H1 (cell line): ENCODE data around the gene OTX2. TPM values are rescaled to one million over a fixed set of nuclear protein-coding genes. Genes with fewer than 3 reads are reported as not detected.

Source experiments
- BACH1 ChIP-seq: IDR thresholded peaks from 2 replicates; pipeline ENCODE4 v1.6.1; 2012; ENCODE audit warnings: low read length, improper control_type of control experiment
- BCL11A ChIP-seq, 2 experiments: IDR thresholded peaks; one replicate each; pipeline ENCODE4 v1.6.1; 2011; ENCODE audit warnings: low read depth in 2 of 2, low read length in 2 of 2, mild to moderate bottlenecking in 2 of 2
- CHD1 ChIP-seq: IDR thresholded peaks from 2 replicates; pipeline ENCODE4 v1.6.1; 2012; ENCODE audit warnings: low read depth, low read length, improper control_type of control experiment
- HDAC2 ChIP-seq, 2 experiments: fragments of 300-600 bp in 1 of 2; sonication (generic) in 1 of 2; IDR thresholded peaks; 2 replicates each; pipeline ENCODE4 v1.6.1; 2011 to 2012; ENCODE audit warnings: low read depth in 2 of 2, low read length in 2 of 2, mild to moderate bottlenecking in 2 of 2, moderate library complexity in 2 of 2, borderline replicate concordance in 1 of 2, inconsistent platforms in 1 of 2
- MAFK ChIP-seq: IDR thresholded peaks from 2 replicates; pipeline ENCODE4 v1.6.1; 2012; ENCODE audit warnings: low read depth, mild to moderate bottlenecking, improper control_type of control experiment, low read length
- TEAD4 ChIP-seq: IDR thresholded peaks from 2 replicates; pipeline ENCODE4 v1.6.1; 2012; ENCODE audit warnings: low read depth, low read length, inconsistent platforms, mixed read lengths
- polyA plus RNA-seq, 7 experiments: library from polyadenylated mRNA; depleted of rRNA in 3 of 7; stranded (reverse) in 5 of 7; unstranded in 2 of 7; fragments of >200 nt in 5 of 7; fragments of 200-250 nt in 2 of 7; gene quantifications; 1 replicate in 5 of 7; 2 replicates in 1 of 7; 4 replicates in 1 of 7; pipeline versions ENCODE4 v1.2.1 to v1.2.3, GENCODE V29; 2011 to 2013; ENCODE audit warnings: missing spikeins in 2 of 7, mixed read lengths in 2 of 7
- total RNA-seq: library from RNA; stranded (reverse); fragmentation: NEBNext Ultra II Directional; extraction: Animal tissue kit (Norgen Biotek cat#: 25700); gene quantifications from 2 replicates; pipeline ENCODE4 v1.2.1, GENCODE V29; 2021
- TF ChIP-seq, protein P1 (sequence below): fragments of 300-600 bp; sonication (generic); IDR thresholded peaks from 2 replicates; pipeline ENCODE4 v1.7.1; 2012; ENCODE audit warnings: low read length, moderate library complexity, mild to moderate bottlenecking, inconsistent platforms; ENCODE audit not compliant: insufficient replicate concordance

OTX2 gene
- total and polyA plus RNA-seq, 2 of the 8 experiments (the other 6 are each of a cell fraction or from before 2014, with no cell fraction given), result 33.9 to 155 TPM

DNA sequence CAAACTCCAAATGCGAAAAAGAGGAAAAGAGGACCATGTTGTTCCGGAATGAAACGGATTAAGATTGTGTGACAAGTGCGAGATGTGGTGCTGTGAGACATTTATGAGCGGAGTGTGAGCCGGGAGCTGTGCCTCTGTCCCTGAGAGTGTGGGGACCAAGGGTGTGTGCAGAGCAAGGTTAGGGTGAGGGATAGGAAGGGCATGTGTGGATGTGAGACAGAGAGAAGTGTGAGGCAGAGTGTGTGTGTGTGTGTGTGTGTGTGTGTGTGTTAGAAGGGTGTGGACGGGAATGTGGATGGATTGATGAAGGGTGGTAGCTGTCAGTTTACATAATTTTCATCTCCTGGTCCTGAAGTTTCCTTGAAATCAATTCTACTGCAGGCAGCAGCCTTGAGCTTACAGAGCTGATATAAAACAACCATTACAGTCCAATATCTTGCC is 4.3 kb upstream of the OTX2 start (continued):
- TF ChIP-seq, protein P1, sequence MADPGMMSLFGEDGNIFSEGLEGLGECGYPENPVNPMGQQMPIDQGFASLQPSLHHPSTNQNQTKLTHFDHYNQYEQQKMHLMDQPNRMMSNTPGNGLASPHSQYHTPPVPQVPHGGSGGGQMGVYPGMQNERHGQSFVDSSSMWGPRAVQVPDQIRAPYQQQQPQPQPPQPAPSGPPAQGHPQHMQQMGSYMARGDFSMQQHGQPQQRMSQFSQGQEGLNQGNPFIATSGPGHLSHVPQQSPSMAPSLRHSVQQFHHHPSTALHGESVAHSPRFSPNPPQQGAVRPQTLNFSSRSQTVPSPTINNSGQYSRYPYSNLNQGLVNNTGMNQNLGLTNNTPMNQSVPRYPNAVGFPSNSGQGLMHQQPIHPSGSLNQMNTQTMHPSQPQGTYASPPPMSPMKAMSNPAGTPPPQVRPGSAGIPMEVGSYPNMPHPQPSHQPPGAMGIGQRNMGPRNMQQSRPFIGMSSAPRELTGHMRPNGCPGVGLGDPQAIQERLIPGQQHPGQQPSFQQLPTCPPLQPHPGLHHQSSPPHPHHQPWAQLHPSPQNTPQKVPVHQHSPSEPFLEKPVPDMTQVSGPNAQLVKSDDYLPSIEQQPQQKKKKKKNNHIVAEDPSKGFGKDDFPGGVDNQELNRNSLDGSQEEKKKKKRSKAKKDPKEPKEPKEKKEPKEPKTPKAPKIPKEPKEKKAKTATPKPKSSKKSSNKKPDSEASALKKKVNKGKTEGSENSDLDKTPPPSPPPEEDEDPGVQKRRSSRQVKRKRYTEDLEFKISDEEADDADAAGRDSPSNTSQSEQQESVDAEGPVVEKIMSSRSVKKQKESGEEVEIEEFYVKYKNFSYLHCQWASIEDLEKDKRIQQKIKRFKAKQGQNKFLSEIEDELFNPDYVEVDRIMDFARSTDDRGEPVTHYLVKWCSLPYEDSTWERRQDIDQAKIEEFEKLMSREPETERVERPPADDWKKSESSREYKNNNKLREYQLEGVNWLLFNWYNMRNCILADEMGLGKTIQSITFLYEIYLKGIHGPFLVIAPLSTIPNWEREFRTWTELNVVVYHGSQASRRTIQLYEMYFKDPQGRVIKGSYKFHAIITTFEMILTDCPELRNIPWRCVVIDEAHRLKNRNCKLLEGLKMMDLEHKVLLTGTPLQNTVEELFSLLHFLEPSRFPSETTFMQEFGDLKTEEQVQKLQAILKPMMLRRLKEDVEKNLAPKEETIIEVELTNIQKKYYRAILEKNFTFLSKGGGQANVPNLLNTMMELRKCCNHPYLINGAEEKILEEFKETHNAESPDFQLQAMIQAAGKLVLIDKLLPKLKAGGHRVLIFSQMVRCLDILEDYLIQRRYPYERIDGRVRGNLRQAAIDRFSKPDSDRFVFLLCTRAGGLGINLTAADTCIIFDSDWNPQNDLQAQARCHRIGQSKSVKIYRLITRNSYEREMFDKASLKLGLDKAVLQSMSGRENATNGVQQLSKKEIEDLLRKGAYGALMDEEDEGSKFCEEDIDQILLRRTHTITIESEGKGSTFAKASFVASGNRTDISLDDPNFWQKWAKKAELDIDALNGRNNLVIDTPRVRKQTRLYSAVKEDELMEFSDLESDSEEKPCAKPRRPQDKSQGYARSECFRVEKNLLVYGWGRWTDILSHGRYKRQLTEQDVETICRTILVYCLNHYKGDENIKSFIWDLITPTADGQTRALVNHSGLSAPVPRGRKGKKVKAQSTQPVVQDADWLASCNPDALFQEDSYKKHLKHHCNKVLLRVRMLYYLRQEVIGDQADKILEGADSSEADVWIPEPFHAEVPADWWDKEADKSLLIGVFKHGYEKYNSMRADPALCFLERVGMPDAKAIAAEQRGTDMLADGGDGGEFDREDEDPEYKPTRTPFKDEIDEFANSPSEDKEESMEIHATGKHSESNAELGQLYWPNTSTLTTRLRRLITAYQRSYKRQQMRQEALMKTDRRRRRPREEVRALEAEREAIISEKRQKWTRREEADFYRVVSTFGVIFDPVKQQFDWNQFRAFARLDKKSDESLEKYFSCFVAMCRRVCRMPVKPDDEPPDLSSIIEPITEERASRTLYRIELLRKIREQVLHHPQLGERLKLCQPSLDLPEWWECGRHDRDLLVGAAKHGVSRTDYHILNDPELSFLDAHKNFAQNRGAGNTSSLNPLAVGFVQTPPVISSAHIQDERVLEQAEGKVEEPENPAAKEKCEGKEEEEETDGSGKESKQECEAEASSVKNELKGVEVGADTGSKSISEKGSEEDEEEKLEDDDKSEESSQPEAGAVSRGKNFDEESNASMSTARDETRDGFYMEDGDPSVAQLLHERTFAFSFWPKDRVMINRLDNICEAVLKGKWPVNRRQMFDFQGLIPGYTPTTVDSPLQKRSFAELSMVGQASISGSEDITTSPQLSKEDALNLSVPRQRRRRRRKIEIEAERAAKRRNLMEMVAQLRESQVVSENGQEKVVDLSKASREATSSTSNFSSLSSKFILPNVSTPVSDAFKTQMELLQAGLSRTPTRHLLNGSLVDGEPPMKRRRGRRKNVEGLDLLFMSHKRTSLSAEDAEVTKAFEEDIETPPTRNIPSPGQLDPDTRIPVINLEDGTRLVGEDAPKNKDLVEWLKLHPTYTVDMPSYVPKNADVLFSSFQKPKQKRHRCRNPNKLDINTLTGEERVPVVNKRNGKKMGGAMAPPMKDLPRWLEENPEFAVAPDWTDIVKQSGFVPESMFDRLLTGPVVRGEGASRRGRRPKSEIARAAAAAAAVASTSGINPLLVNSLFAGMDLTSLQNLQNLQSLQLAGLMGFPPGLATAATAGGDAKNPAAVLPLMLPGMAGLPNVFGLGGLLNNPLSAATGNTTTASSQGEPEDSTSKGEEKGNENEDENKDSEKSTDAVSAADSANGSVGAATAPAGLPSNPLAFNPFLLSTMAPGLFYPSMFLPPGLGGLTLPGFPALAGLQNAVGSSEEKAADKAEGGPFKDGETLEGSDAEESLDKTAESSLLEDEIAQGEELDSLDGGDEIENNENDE, result no peak
- TF ChIP-seq TEAD4 (no peak), BACH1 (no peak), HDAC2 (IDR thresholded peaks at IDR 0.05; ENCODE audit: borderline replicate concordance in 1 of 2, low read depth in 2 of 2, low read length in 2 of 2) (no peak), MAFK (no peak), CHD1 (no peak), BCL11A (IDR thresholded peaks at IDR 0.05; ENCODE audit: low read depth in 2 of 2, low read length in 2 of 2) (no peak)
- TF ChIP-seq, all 59 proteins: peak for 6
